GM18526 (cell line): ENCODE results near the gene RPL4.

Source experiments
- POLR2A ChIP-seq: IDR thresholded peaks from 3 replicates; pipeline ENCODE4 v1.6.1; 2011; ENCODE audit not compliant: insufficient read length; ENCODE audit errors: extremely low read depth

RPL4 gene

DNA sequence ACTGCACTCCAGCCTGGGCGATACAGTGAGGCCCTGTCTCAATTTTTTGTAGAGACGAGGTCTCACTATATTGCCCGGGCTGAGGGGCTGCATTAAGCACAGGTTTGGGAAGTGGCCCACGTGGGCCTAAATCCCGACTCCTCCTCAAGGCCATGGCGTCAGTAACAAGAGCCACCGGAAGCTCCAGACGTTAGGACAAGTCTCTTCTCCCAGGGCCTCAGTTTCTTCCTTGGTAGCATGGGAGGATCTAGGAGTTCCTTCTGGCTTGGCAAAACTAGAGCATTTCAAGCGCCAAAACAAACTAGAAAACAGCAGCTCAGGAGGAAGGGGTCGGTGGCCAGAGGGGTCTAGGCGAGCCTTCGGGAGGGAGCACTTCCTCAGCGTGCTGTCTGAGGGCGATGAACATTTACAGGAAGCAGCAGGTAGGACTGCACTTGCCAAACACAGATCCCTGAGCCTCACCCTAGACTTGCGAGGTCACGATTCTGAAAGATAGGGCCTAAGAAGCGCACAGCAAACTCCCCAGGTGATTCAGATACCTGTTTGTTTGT, 7.6 kb downstream of the RPL4 start:
- TF ChIP-seq POLR2A, result no peak

GRCh38 chr15:66494262-66494661, 10.4 kb downstream of the RPL4 start:
- TF ChIP-seq POLR2A, result no peak

- TF ChIP-seq POLR2A, result no peak
Observed at GRCh38 chr15:66491846-66492245, 12.8 kb downstream of the RPL4 start.

- TF ChIP-seq POLR2A, result no peak
Observed at GRCh38 chr15:66489179-66489791, 15.4 kb downstream of the RPL4 start.

GRCh38 chr15:66488525-66488924, 16.1 kb downstream of the RPL4 start:
- no peak for TF ChIP-seq POLR2A

GRCh38 chr15:66486887-66487286, 17.8 kb downstream of the RPL4 start:
- TF ChIP-seq POLR2A, result no peak

- no peak for TF ChIP-seq POLR2A
Observed at GRCh38 chr15:66484539-66485112, 20.0 kb downstream of the RPL4 start.

GRCh38 chr15:66483131-66483566, 21.5 kb downstream of the RPL4 start:
- no peak for TF ChIP-seq POLR2A

- TF ChIP-seq POLR2A, result no peak
Observed at GRCh38 chr15:66482539-66482938, 22.1 kb downstream of the RPL4 start.

- no peak for TF ChIP-seq POLR2A
Observed at GRCh38 chr15:66481107-66481856, 23.4 kb downstream of the RPL4 start.

DNA sequence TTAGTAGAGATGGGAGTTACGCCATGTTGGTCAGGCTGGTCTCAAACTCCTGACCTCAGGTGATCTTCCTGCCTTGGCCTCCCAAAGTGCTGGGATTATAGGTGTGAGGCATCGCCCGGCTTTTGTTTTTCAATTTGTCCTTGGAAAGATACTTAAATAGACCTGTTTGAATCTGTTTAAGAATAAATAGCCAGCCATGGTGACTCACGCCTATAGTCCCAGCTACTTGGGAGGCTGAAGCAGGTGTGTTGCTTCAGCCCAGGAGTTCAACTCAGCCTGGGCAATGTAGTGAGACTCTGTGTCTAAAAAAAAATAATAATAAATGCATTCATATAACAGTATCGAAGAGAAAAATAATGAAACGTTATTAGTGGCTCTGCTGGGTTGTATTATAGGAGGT, 24.4 kb downstream of the RPL4 start:
- no peak for TF ChIP-seq POLR2A

DNA sequence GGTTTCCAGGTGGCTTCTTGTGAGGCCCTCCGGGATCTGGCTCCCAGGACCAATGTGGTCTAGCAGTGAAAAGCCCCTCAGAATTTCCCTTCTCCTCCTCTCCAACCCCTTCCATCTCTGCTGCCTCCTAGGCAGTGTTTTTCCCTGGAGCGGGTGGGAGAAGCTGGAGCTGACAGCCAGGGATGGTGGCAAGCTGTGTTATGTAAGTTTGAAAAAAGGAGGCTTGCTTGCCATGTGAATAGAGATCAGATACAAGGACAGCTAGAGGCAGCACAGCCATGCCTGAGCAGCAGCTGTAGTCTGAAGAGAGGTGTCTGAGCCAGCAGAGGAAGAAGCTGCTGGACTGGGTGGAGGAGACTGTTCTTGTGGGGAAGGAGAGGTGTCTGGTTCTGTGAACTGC, 27.6 kb downstream of the RPL4 start:
- TF ChIP-seq POLR2A, result no peak

DNA sequence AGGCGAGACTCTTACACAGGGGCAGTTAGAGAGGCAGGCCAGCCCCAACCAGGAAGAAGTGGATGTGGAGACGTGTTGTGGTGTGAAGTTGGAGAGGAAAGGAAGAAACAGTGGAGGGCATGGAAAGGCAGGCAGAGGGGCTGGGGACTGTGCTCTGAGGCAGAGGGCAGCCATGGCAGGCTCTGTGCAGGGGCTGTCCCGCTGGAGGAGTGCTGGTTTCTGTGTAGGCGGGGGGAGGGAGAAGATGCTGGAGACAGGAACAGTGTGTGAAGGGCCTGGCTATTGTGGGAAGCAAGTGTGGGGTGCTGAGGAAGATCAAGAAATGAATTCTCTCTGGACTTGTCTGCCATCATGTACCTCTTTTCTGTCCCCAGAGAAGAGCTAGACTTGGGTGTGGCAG, 28.1 kb downstream of the RPL4 start:
- TF ChIP-seq POLR2A, result no peak

- TF ChIP-seq POLR2A, result no peak
Observed at GRCh38 chr15:66474963-66475362, 29.7 kb downstream of the RPL4 start.

DNA sequence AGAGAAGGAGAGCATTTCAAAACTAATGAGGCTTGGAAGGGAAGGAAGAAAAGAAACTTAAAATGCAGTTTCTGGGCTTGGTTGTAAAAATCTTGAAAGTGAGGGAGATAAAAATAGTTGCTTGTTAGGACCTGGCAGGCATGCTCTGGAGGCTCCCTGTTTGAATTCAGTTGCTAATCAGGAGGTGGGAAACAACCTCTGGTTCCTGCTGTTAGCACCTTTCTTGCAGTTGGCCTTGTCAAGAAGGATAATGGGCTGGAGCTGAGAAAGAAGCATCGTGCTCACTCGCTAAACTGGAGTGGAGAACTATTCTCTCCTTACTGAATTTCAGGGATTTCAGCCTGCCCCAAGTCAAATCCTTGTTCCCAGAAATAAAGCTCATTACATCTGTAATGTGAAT, 30.5 kb downstream of the RPL4 start:
- no peak for TF ChIP-seq POLR2A
